HG02840 (cell line): ENCODE data around the gene IMMP2L.

Source experiments
- ATAC-seq: cut with Tn5 transposase; IDR thresholded peaks from one replicate; pipeline ENCODE4 v1.9.1; 2021; ENCODE audit warnings: mild to moderate bottlenecking, moderate library complexity, moderate number of reproducible peaks; ENCODE audit not compliant: unreplicated experiment, low FRiP score

IMMP2L gene

DNA sequence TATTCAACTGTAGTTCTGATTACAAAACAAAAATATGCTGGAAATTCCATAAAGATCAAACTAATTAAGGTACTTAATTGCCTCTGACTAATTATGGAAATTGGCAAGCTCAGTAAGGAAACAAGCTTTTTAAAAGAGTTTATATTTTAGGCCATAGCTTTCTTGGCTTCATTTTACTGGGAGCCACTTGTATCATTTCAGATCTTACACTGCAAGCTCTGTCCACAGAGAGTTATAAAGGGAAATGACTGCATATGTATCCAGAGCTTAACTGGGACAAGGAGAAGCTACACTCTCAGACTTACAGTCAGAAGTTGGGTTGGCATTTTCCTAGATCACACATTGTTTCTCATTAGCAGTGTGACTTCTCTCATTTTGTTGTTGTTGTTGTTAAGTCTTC is 379.0 kb downstream of the IMMP2L start:
- ATAC-seq: no peak

DNA sequence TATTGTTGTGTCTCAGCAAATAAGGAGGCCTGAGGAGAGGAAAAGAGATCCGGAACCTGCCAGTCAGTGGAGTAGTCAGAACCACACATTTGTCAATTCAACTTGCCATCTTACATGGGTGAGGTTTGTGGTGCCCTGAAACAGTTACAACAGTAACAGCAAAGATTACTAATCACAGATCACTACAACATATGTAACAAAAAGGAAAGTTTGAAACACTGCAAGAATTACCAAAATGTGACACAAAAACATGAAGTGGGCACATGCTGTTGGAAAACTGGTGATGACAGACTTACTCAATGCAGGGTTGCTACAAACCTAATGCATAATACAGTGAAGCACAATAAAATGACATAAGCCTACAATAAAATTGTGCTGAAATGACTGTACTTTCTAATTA is 382.0 kb downstream of the IMMP2L start:
- no peak for ATAC-seq

DNA sequence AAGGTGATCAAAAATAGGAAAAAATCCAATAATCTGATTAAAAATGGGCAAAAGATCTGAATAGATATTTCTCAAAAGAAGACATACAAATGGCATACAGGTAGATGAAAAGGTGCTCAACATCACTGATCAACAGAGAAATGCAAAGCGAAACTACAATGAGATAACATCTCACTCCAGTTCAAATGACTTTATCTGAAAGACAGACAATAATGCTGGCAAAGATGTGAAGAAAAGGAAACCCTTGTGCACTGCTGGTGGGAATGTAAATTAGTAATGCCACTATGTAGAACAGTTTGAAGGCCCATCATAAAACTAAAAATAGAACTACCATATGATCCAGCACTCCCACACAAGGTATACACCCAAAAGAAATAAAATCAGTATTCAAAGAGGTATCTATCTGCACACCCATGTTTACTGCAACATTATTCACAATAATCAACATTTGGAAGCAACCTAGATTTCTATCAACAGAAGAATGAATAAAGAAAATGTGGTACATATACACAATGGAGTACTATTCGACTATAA is 386.3 kb downstream of the IMMP2L start:
- no peak for ATAC-seq

DNA sequence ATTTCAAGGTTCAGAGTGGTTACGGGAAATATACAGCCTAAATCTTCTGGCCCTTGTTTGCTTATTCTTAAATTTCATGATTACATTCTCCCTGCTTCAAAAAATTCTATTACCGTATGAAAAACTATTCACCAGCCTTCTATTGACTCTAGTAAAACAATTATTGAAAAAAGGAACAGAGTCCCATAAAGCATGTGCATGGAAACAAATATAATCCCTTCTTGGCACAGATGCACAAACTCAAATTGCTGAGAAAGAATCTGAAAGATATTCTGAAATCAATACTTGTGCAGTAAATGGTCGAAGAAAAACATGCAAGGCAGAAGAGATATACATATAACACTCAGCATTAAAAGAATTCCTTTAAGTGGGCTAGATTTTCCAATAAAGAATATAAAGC is 387.8 kb downstream of the IMMP2L start:
- no peak for ATAC-seq

DNA sequence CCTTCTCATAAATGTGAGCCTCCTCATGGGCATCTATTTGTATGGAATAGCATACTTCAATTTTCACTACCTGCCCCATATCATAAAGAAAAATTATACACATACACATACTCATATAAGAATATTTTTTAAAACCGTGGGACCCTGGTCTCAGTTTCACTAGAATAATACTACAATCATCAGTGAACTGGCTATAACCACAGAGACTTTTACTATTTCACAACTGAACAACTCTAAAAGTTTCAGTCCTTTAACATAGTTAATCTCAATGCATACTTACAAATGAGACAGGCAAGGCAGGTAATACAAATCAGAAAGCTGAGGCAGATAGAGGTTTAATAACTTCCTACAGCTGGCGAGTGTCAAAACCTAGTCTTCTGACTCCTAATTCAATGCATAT is 388.3 kb downstream of the IMMP2L start:
- no peak for ATAC-seq

- no peak for ATAC-seq
Observed at GRCh38 chr7:111173528-111173927, 388.8 kb downstream of the IMMP2L start.

DNA sequence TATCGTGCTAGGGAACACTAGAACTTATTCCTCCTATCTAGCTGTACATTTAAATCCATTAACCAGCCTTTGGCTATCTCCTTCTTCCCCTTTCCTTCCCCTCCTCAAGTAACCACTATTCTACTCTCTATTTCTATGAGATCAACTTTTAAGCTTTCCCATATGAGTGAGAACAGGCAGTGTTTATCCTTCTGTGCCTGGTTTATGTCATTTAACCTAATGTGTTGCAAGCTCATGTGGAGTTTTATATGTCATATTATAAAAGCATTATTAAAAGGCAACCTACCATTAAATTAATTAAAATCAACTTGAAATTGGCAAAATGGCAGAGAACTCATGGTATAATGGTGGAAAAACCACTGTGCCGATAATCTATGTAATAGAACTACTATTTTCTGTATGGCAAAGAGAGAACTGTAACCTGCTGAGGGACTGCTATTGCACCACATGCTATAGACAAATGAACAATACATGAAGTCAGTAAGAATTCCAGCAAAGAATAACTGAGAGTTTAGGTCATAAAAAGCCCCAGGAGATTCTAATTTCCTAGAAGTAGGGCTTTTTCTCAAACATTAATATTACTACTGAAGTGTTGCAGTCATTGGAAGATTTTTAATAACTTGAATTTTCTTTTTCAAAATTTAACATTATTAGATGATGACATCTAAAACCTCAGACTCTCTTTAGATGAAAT is 389.6 kb downstream of the IMMP2L start:
- no peak for ATAC-seq

GRCh38 chr7:111168182-111168581 is 394.1 kb downstream of the IMMP2L start:
- no peak for ATAC-seq

- ATAC-seq: no peak
Observed at GRCh38 chr7:111164442-111164841, 397.9 kb downstream of the IMMP2L start.

DNA sequence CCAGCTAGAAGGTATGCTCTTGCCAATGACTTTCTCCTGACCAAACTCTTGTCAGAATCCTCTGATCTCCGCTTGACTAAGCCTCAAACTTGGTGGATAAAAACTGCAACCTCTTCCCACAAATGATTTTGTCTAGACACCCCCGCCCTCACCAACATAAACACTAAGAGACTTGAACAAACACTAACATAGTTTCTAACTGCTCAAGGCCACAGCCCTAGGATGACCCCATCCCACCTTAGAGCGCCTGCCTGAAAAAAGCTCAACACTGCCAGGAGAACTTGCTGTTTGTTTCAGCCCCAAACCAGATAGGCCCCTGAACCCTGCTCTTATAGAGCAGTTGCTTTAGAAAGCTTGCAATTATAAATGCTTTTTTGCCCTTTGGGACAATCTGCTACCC is 399.6 kb downstream of the IMMP2L start:
- no peak for ATAC-seq

GRCh38 chr7:111160297-111160696 is 402.0 kb downstream of the IMMP2L start:
- ATAC-seq: no peak

- ATAC-seq: no peak
Observed at GRCh38 chr7:111159426-111159825, 402.9 kb downstream of the IMMP2L start.

DNA sequence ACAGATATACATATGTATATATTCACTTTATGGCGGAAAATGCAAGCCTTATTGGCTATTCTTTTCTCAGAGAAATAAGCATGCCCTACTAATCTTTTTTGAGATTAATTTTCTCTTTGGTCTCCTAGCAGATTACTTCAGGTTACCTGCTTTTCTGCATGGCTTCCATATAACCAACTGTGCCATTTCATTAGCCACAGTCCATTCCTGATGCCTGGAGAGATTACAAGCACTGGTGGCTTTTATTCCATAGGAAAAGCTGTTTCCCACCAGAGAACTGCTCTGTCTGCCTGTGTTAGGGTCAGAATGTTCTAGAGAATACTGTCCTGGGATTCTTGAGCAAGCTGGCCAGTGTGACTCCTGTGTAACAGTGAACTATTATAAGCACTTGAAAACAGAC is 411.6 kb downstream of the IMMP2L start:
- no peak for ATAC-seq

- ATAC-seq: no peak
Observed at GRCh38 chr7:111147708-111148533, 414.4 kb downstream of the IMMP2L start.

DNA sequence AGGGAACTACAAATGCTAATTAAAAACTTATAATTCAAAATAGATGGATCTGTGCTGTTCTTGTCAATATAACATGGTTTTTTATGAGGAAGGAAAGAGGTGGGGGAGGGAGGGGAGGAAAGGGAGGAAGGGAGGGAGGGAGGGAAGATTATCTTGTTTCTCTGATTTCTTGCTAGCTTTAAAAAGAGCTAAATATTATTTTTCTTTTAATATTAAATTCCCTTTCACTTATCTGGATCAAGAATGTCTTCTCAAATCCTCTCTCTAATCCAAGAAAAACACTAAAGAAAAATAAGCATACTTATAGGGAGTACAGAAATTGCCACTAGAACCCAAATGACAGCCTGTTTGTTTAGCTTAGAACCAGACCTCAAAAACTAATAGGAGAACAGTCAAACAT is 416.2 kb downstream of the IMMP2L start:
- no peak for ATAC-seq

GRCh38 chr7:111145472-111145871 is 416.8 kb downstream of the IMMP2L start:
- ATAC-seq: no peak

DNA sequence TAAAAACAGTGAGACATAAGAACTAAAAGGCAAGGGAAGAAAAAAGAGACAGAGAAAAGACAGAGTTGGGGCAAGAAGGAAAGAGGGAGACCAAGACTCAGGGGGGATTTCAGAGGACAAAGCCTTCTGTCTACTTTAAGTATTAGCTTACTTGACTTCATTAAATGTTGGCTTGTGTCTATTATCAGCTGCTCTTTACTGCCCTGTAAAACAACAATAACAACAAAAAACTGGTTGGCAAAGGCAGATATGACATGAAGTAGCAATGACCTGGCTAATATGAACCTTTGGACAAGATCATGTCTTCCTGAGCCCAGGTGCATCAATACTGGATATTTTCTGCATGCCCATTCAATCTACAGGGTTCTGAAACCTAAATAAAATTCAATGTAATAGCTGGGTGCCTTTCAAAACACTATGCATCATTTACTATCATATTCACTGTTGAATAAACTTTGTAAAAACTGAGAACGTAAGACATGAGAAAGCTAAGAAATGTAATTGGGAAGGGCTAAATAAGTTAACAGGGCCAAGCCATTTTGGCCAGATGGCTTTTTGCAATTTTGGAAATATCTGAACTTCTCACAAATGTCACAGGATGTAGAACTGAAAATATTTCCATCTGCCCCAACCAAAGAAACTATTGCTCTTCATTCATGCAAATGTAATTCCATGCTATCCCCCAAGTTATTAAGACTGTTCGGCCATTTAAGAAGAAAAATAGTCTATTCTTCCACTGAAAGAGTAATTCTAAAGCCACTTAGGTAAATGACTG is 422.0 kb downstream of the IMMP2L start:
- ATAC-seq: no peak

- no peak for ATAC-seq
Observed at GRCh38 chr7:111138586-111138985, 423.7 kb downstream of the IMMP2L start.

GRCh38 chr7:111138193-111138569 is 424.1 kb downstream of the IMMP2L start:
- ATAC-seq: peak; percentile 94

GRCh38 chr7:111137296-111138192 is 424.7 kb downstream of the IMMP2L start:
- ATAC-seq: peak; percentile 84
